ENCODE data around the gene RIF1.

Gene RIF1, protein sequence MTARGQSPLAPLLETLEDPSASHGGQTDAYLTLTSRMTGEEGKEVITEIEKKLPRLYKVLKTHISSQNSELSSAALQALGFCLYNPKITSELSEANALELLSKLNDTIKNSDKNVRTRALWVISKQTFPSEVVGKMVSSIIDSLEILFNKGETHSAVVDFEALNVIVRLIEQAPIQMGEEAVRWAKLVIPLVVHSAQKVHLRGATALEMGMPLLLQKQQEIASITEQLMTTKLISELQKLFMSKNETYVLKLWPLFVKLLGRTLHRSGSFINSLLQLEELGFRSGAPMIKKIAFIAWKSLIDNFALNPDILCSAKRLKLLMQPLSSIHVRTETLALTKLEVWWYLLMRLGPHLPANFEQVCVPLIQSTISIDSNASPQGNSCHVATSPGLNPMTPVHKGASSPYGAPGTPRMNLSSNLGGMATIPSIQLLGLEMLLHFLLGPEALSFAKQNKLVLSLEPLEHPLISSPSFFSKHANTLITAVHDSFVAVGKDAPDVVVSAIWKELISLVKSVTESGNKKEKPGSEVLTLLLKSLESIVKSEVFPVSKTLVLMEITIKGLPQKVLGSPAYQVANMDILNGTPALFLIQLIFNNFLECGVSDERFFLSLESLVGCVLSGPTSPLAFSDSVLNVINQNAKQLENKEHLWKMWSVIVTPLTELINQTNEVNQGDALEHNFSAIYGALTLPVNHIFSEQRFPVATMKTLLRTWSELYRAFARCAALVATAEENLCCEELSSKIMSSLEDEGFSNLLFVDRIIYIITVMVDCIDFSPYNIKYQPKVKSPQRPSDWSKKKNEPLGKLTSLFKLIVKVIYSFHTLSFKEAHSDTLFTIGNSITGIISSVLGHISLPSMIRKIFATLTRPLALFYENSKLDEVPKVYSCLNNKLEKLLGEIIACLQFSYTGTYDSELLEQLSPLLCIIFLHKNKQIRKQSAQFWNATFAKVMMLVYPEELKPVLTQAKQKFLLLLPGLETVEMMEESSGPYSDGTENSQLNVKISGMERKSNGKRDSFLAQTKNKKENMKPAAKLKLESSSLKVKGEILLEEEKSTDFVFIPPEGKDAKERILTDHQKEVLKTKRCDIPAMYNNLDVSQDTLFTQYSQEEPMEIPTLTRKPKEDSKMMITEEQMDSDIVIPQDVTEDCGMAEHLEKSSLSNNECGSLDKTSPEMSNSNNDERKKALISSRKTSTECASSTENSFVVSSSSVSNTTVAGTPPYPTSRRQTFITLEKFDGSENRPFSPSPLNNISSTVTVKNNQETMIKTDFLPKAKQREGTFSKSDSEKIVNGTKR (N-terminal part only)

DNA sequence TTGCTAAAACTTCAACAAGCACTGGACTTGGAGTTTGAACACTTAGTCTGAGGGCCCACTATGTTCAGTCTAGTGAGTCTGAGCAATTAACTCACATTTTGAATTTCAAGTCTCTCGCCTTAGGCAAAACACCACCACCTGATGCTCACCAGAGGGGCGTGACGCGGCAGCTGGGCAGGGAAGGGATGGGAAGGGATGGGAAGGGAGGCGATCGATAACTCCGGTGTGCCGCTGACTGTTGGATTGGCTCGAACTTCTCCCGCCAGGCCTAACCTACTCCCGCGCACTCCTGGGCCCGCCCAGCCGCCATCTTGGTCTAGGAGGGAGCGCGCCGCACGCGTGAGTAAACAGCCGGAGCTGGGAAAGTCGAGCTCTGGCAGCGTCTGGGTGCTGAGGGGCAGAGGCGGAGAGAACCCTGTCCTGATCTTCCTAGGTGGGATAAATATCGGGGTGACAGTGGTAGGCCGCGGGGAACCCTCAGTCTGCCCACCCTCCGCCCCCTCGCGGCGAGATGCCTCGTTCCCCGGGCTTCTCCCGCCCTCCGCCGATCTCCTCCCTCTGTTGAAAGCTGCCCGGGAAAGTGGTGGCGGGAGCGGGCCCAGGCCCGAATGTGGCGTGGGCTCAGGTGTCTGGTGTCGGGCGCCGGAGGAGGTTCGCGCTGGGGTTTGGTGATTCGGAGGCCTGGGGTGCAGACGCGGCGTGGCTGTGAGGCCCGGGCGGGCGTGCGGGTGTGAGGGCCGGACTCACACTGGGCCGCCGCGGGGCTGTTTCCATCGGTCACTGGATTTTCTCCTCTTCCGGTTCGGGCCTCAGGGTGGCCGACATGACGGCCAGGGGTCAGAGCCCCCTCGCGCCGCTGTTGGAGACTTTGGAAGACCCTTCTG lies at the start of gene RIF1:
Gene RIF1 (plus strand): TSS at position 302 of the 884 bp plus-strand sequence. CDS start 522 bp downstream, at position 824.
- DNase-seq: peak; percentile 94

DNA sequence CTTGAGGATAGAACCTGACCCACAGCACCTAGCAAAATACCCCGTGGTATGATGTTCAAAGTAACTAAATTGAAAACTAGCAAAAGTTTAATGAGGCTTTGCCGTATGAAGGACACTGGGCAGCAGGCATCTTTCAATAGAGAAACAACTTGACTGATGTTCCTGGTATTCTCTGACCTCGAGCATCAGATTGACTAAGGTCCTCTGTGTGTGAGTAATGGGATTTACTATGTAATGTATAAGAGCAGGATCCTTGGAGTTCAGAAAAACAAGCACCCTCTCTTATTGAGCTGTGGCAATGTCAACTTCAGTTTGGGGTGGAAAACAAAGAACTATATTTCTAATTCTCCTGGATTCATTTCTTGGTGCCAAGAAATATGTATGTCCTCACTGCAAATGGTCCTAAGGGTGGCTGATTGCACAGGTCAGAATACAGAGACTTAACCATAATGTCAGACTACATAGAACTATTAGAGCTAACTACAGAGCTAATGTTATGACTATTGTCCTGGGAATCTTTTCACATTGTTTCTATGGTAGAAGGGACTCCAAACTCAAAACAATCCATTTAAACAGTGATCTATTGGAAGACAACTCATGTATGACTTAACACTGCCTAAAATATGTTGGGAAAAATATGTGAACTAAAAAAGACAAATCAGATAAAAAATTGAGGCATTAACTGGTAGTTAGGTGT lies 47.9 kb upstream of the RIF1 start:
- DNase-seq: no peak

DNA sequence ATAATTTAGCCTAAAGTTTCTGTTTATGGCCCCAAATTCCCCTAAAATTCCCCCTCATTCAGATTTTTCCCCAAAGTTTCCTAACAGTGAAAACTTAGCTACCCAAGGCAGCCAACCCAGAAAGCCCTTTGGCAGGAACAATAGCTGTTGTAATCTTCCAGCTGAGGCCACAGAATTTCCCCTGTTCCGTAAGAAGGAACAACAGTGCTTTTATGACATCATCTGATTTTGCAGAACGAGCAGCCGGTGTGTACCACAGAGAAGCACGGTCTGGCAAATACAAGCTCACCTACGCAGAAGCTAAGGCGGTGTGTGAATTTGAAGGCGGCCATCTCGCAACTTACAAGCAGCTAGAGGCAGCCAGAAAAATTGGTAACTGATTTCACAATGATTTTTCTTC lies 46.0 kb upstream of the RIF1 start:
- DNase-seq: peak; percentile 45

DNA sequence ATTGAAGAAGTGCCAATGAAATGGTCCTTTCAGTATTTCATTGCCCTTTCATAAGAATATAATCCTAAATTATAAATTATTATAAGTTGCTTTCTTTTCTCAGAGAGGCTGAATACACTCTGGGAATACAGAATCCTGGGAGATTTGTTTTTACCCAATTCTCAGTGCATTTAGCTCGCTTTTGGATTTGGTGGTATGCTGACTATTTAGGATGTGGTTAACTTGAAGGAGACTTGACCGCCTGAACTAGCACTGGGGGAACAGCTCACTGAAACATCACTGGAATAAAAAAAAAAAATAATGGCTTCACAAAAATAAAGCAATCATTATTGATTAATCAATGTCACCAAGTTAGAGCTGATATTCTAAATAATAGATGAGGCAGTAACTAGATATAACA lies 42.1 kb upstream of the RIF1 start:
- DNase-seq: no peak

DNA sequence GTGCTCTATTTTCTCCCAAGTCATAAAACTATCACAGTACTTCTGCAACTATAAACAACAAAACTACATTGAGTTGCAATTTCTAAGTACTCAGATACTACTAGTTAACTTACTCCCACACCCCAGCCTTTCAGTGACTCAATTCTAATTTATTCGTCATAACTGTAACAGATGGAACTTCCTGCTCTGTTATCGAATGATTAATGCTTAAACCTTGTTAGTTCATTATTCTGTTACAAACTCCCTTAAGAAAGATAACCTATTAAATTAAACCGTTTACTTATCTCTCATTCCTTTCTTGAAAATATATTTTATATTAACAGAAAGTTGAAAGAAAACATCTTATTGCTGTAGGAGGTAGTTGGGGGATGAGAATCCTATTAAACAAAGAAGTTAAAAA lies 35.3 kb upstream of the RIF1 start:
- no peak for DNase-seq

DNA sequence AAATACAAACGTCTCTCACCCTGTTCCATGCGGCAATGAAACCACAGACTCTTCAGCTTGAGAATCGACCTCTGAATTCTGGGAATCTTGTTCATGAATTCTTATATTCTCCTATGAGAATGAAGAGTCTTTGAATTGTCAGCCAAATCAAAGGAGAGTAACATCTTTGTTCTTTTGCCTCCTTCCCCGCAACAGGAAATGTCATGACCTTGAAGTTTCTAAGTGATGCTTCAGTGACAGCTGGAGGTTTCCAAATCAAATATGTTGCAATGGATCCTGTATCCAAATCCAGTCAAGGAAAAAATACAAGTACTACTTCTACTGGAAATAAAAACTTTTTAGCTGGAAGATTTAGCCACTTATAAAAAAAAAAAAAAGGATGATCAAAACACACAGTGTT lies 30.5 kb upstream of the RIF1 start:
- DNase-seq: no peak

DNA sequence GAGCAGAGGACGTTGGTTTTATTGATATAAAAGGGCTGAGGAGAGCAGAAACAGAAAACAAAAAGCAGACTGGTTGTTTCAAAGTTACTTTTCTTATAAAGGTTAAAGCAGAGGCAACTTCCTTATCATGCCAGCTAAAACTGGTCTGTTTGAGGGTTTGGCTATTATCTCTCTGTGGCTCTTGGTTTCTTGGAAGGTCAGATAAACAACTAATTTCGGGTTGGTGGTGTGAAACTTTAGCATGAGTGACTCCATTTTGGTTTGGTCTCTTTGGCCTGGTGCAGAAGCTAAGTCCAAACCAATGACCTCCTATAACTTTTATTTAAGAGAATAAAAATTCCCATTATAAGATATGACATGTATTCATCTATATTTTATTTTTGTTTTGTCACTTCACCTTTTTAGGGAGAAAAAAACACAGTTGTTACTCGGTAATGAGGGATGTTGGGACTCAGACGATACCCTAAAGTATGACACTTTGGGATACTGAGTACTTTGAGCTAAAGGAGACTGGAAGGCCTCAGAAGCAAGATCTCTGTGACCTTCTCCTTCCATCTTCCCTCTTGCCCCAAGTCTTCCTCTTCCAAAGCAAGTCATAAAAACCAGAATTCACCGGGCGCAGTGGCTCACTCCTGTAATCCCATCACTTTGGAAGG lies 29.0 kb upstream of the RIF1 start:
- DNase-seq: no peak

DNA sequence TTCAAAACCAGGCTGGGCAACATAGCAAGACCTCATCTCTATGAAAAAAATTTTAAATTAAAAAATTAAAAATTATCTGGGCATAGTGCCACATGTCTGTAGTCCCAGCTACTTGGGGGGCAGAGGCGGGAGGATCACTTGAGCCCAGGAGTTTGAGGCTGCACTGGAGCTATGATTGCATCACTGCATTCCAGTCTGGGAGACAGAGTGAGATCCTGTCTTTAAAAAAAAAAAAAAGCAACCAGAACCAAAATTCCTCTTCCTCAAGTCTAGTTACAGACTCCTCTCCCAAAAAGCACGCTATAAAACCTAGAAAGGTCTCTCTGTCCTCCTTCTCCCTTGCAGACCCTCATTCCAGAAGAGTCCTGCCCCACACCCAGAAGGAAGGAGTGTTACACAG lies 28.4 kb upstream of the RIF1 start:
- no peak for DNase-seq

DNA sequence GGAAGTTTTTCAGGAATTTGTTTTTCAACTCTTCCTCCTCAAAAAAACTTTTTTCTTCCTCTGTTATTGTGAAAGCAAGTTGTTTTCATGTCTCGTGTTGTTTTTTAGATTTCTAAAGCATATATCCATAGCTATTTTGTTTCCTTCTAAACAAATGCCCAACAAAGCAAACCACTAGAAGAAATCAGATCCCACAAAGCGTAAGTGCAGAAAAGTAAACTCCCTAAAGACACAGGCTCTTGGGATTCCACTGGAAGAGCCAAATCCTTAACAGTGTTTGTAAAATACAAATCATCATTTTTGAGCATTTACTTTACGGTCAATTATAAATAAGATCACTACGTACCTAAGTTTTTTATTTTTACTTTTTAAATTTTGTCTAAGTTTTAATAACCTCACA lies 21.7 kb upstream of the RIF1 start:
- no peak for DNase-seq

DNA sequence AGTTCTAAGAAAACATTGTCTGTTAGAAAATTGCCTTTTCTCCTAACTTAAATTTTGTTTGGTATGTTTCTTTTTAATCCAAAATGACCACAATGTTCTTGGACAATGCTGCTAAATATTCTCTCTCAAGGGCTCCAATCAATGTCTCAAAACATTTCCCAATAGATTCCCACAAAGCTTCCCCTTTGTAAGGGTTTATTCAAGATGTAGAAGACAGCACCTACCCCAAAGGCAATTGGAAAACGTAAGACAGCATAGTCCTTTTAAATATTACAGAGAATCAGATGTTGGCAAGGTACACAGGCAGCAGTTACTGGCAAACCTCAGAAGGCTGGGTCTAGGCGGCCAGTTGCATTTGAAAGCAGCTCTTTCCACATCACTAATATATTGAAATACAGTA lies 18.3 kb upstream of the RIF1 start:
- no peak for DNase-seq

DNA sequence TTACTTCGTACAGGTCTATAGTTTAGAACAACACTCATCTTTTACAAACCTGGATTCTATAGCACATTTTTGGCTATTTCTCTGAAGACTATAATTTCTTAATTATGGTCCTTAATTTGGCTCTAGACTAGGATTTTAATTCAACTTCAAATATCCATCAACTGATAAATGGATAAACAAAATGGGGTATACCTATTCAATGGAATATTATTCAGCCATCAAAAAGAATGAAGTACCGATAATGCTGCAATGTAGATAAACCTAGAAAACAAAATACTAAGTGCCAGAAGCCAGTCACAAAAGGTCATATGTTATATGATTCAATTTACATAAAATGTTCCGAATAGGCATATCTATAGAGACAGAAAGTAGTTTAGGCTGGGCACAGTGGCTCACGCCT lies 15.2 kb upstream of the RIF1 start:
- DNase-seq: no peak

DNA sequence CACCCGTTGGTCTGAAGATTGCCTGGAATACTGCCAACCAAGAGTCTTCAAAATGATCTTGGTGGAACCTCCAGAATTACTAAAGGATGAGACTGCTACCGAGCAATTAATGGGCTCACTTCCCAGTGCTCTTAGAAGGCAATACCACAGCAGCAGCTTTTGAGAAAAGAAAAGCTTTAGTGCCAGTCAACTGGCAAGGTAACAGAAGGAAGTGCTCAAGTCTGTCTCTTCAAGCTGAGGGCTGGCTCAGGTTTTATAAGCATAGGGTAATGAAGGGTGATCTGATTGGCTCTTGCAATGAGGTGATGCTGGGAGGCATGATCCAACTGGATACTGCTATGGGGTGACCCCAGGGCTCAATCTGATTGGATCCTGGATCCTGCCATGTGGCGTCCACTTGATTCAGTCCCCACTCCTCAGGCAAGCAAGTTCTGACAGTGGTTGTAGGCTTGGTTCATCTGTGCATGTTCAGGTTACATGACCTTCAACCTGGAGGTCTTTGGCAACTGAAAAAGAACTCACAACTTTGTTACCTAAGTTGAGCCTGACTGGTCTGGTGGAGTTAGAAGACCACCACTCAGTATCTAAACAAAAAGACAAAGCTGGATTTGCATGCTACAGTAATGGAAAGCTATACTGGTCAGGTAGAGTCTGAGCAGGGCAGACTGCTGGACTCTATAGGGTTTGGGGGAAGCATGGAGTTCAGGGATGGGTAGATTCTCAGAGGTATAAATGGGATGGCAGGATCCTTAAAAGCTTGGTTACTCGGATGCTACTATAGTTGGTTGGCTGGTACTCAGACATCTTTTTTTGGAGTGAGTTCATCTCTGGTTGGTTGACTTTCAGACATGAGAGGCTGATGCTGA lies 14.0 kb upstream of the RIF1 start:
- DNase-seq: no peak

DNA sequence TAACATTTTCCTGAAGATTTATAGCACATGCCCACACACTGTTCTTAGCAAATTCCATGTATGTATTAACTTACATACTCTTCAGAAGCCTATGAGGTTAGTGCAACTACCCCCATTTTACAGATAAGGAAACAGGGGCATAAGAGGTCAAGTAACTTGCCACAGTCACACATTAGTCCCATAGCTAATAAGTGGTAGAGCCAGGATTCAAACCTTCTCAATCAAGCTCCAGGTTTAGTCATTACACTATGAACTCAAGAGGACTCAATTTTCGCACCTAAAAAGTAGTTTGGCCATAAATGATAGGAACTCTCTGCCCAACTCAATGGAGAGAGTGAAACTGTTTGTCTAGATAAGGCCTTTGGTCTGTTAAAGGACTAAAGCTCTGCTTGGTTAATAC lies 9.7 kb upstream of the RIF1 start:
- no peak for DNase-seq

DNA sequence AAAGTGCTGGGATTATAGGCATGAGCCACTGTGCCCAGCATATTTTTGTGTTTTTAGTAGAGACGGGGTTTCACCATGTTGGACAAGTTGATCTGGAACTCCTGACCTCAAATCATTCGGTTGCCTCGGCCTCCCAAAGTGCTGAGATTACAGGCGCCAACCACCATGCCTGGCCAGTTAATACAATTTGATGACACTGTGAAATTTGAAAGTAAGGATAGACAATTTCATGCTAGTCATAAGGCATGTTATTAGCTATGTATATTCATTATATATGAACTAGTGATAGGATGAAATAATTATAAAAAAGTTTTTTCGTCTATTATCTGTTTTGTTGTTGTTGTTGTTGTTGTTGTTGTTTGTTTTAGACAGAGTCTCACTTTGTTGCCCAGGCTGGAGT lies 8.6 kb upstream of the RIF1 start:
- no peak for DNase-seq

DNA sequence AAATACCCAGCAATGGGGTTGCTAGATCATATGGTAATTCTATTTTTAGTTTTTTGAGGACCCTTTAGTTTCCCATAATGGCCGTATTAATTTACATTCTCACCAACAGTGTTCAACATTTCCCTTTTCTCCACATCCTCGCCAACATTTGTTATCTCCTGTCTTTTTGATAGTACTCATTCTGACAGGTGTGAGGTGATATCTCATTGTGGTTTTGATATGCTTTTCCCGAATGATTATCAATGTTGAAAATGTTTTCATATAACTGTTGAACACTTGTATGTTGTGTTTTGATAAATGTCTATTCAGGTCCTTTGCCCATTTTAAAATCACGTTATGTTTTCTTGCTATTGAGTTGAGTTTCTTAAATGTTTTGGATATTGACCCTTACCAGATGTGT lies 5.8 kb upstream of the RIF1 start:
- no peak for DNase-seq

DNA sequence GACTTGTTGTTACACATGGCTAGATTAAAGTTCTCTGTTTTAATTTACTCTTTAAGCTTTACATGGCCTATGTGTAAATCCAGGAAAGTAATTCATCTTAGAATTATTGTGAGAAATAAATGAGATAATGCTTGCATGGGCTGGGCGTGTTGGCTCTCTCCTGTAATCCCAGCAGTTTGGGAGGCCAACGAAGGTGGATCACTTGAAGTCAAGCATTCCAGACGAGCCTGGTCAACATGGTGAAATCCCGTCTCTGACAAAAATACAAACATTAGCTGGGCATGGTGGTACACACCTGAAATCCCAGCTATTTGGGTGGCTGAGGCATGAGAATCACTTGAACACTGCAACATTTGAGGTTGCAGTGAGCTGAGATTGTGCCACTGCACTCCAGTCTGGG lies 4.3 kb upstream of the RIF1 start:
- no peak for DNase-seq

DNA sequence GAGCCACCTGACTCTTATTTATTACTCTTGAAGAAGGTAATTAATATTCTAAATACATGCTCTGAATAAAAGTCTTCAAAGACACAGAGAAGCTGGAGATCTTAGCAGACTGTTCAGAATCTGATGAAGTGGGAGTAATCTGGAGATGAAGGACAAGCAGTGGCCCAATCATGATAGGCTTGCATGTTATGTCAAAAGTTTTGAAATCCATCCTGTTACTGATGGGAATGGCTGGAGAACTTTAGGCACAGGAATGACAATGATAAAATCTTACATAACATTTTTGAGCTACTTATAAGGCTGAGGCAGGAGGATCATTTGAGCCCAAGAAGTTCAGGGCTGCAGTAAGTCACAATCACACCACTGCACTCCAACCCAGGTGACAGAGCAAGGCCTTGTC lies 2.4 kb upstream of the RIF1 start:
- DNase-seq: no peak

DNA sequence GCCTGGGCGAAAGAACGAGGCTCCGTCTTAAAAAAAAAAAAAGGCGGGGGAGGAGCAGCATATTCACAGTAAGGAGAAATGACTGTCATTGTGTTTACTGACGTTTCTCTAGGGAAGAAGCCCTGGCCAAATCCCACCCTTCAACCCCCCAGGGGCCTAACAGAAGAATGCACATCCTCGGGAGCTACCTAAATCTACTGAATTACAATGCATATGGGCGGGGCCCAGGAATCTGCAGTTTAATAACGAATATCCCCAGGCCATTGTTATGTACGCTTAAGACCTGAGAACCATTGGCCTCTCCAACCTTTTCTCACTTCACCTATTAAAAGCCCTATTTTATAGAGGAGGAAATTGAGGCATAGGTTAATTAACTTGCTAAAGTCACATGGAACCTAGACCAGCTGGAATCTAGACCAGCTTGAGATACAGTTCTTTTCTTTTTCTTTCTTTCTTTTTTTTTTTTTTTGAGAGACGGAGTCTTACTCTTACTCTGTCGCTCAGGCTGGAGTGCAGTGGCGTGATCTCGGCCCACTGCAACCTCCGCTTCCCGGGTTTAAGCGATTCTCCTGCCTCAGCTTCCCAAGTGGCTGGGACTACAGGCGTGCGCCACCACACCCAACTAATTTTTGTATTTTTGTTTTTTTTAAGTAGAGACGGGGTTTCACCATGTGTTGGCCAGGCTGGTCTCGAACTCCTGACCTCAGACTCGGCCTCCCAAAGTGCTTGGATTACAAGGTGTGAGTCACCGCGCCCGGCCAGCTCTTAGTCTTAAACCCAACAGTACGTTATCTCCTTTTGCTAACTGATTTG lies 708 bp upstream of the RIF1 start:
- DNase-seq: peak; percentile 30

DNA sequence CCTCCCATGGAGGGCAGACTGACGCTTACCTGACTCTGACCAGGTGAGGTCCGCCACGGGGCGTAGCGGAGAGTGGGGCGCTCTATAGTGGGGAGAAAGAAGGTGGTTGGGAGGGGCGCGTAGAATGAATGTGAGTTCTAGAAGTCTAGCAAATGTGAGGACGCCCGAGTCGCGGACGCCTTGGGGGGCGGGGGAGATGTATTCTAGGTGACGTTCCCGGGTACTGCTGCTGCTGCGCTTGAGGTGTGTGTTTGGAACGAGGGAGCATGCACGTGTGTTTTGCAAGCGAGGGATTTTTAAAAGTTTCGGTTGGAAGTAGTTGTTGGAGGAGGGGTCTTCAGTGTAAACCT lies 758 bp downstream of the RIF1 start:
- DNase-seq: no peak

All from left hindlimb (tissue), 1 donor.